Subcutaneous abdominal adipose tissue (tissue), 5 donors: ENCODE measurements around the gene TRPV6.

ENCODE experiments used
- H3K27ac ChIP-seq: one replicate; pipeline ENCODE4 v1.7.0; 2013; ENCODE audit warnings: low read depth, mild to moderate bottlenecking, inconsistent platforms, low read length, moderate library complexity
- H3K27me3 ChIP-seq, 5 donors: one replicate each; pipeline ENCODE4 v1.7.0; 2013; ENCODE audit warnings: low read length in 5 of 5, inconsistent platforms in 1 of 5; ENCODE audit not compliant: control insufficient read depth in 5 of 5, insufficient read depth in 4 of 5
- H3K36me3 ChIP-seq, 5 donors: one replicate each; pipeline ENCODE4 v1.7.0; 2013; ENCODE audit warnings: low read length in 5 of 5; ENCODE audit not compliant: control insufficient read depth in 5 of 5, insufficient read depth in 5 of 5
- H3K4me1 ChIP-seq, 5 donors: one replicate each; pipeline ENCODE4 v1.7.0; 2013; ENCODE audit warnings: low read length in 5 of 5, mild to moderate bottlenecking in 3 of 5, moderate library complexity in 1 of 5; ENCODE audit not compliant: control insufficient read depth in 5 of 5, insufficient read depth in 5 of 5
- H3K4me3 ChIP-seq, 5 donors: one replicate each; pipeline ENCODE4 v1.7.0; 2013; ENCODE audit warnings: low read length in 5 of 5, low read depth in 1 of 5
- H3K9ac ChIP-seq, 5 donors: one replicate each; pipeline ENCODE4 v1.7.0; 2013; ENCODE audit warnings: low read length in 5 of 5, mild to moderate bottlenecking in 4 of 5, moderate library complexity in 3 of 5
- H3K9me3 ChIP-seq, 5 donors: one replicate each; pipeline ENCODE4 v1.7.0; 2013; ENCODE audit warnings: low read length in 5 of 5; ENCODE audit not compliant: control insufficient read depth in 5 of 5
- donor health status: healthy.
- donor health status: healthy.
- donor health status: healthy.
- donor health status: healthy.
- donor health status: healthy.

TRPV6 gene

DNA sequence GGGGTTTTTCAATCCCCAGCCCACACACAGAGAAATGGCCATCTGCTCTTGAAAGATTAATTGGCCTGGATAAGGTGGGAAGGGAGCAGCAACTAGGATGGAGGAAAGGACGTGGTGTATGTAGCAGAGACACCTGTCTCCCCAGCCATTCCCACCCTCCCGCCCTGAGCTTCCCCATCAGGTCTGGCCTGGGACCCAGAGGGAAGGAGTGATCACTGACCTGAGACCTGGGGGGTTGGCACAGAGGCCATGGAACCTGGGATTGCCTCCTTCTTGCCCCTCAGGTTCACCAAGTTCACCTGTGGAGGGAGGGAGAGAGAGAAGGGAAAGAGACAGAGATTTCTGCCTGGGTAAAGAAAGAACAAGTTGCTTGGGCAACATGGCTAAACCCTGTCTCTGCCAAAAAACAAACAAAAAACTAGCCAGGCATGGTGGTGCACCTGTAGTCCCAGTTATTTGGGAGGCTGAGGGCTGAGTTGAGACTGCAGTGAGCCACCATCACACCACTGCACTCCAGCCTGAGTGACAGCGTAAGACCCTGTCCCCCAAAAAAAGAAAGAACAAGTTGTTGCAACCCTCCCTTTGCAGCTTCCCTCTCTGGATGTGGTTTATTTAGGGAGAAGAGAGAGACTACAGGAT is 11.3 kb upstream of the TRPV6 start:
- Histone ChIP-seq H3K4me3 (no peak overlapping the region), H3K4me1 (no peaks in the 10 kb centered on the region), H3K9ac (no peak overlapping the region), H3K9me3 (no peaks in the 10 kb centered on the region), H3K36me3 (no peaks in the 10 kb centered on the region), H3K27me3 (peaks cover 2 to 8% (median 3%) of the 10 kb centered on the region in 5 donors), H3K27ac (no peak overlapping the region)

DNA sequence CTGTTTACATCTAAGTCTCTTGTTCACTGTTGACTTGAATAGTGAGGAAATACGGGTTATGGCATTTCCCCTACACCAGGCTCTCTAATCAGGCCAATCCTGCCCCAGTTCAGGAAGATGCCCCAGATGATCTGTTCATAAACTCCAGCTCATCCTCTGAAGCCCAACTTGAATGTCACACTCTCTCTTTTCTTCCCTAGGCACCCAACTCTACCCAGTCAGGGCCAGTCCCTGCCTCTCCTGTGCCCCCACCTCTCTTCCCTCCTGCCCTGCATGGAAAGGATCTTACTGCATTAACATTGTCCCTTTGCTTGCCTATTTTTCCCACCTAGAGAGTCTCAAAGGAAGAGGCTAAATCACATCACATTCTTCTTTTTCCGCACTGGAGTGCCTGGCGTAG is 10.6 kb upstream of the TRPV6 start:
- H3K9ac ChIP-seq = no peak overlapping the region
- no peaks in the 10 kb centered on the region for H3K4me1 ChIP-seq
- H3K27me3 ChIP-seq = peaks cover 3 to 8% (median 6%) of the 10 kb centered on the region in 5 donors
- H3K4me3 ChIP-seq = no peak overlapping the region
- H3K27ac ChIP-seq = no peak overlapping the region
- H3K36me3 ChIP-seq = no peaks in the 10 kb centered on the region
- H3K9me3 ChIP-seq = no peaks in the 10 kb centered on the region

DNA sequence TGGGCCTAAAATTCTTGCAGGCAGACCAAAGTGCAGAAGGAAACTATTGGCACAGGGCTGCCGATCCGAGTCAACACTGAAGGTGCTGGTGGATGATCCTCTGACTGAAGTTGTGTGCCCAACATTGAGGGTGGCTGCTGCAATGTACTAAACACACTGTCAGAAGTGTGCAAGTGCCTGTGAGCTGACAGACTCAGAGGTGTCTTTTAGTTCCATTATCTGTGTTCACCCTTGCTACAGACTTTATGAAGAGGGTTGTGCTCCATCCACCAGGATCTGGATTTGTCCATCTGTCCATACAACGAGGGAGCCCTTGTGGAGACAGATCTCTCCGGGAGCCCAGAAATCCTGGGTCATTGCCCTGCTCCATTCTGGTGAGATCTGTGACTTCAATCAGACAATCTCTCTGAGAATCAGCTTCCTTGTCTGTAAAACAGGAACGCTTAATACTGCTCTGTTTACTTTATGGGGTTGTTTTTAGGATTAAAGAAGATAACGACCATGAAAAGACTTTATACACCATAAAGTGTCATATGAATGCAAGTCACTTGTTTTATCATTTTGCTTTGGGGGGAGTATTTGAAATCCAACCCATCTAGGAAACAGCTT is 9.5 kb upstream of the TRPV6 start:
- Histone ChIP-seq H3K4me1 (no peaks in the 10 kb centered on the region), H3K27ac (no peak overlapping the region), H3K4me3 (no peak overlapping the region), H3K36me3 (no peaks in the 10 kb centered on the region), H3K9ac (no peak overlapping the region), H3K27me3 (peaks cover 6 to 13% (median 9%) of the 10 kb centered on the region in 5 donors), H3K9me3 (no peaks in the 10 kb centered on the region)

DNA sequence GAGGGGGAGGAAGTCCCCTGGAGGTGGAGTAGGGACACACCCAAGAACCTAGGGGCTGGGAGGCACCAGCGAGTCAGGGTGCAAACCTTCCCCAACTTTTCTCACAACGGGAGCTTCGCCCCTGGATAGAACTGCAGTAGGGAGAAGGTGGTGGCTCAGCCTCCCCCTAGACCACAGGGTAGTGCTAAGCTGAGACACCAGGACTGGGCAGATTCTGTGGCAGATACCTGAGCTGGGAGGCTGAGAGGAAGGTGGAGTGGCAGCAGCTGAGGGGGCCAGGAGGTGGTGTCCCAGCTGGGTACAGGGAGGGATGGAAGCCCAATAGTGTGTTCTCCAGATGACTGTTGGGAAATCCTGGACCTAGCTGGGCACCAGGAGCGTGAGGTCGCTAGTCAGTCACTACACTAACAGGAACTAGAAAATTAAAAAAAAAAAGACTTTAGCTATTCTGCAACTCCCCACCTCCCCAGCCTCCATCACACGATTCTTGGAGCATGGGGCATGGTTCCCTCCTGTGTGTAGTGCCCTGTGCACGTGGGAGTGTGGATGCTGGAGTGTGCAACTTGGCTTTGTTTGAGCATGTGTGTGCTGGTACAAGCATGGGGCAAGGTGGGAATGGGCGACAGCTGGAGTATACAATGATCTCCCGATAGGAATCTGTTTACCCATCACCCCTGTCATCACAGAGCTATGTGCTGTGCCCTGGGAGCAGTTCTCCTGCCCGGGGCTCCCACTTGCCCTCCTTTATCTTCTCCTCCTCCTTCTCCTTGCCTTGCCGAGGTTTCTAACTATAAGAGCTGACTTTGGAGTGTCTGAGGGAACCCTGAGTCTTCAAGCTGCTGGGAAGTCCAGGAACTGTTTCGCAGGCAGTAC is 8.8 kb upstream of the TRPV6 start:
- Histone ChIP-seq H3K4me3 (no peak overlapping the region), H3K9ac (no peak overlapping the region), H3K27me3 (peaks cover 6 to 13% (median 12%) of the 10 kb centered on the region in 5 donors), H3K27ac (no peak overlapping the region), H3K9me3 (no peaks in the 10 kb centered on the region), H3K36me3 (no peaks in the 10 kb centered on the region), H3K4me1 (no peaks in the 10 kb centered on the region)

- H3K9ac ChIP-seq = no peak overlapping the region
- no peak overlapping the region for H3K27ac ChIP-seq
- no peaks in the 10 kb centered on the region for H3K36me3 ChIP-seq
- H3K4me3 ChIP-seq = no peak overlapping the region
- no peaks in the 10 kb centered on the region for H3K4me1 ChIP-seq
- H3K27me3 ChIP-seq = peaks cover 6 to 13% (median 8%) of the 10 kb centered on the region in 5 donors
- H3K9me3 ChIP-seq = no peaks in the 10 kb centered on the region
Observed at GRCh38 chr7:142892951-142893350, 7.4 kb upstream of the TRPV6 start.

DNA sequence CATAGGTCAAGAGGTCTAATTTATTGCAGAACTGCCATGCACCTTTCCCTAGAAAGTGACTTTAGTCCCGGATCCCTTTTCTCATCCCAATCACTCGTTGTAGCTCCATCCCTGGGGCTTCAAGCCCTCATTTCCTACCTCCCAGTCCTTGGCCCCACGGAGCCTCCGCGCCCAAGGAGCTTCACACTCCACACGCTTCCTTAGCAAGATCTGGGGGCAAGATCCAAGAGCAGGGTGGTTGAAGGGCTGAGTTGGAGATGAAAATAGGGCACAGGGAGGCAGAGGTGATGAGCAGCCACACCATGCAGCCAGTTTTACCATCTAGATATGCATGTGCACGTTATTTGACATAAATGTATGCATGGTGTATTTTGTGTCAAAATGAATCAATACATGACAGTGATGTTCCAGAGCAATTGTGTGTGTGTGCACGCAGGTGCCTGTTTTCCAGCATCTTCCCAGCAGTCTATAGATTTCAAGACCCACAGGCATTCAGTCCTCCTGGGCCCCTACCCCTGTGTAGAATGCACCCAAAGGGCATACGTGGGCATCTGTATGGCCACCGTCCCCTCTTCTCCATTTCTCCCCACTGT is 6.0 kb upstream of the TRPV6 start:
- Histone ChIP-seq H3K4me3 (no peak overlapping the region), H3K27ac (no peak overlapping the region), H3K36me3 (no peaks in the 10 kb centered on the region), H3K27me3 (peaks cover 4 to 12% (median 8%) of the 10 kb centered on the region in 5 donors), H3K9ac (no peak overlapping the region), H3K9me3 (no peaks in the 10 kb centered on the region), H3K4me1 (no peaks in the 10 kb centered on the region)

DNA sequence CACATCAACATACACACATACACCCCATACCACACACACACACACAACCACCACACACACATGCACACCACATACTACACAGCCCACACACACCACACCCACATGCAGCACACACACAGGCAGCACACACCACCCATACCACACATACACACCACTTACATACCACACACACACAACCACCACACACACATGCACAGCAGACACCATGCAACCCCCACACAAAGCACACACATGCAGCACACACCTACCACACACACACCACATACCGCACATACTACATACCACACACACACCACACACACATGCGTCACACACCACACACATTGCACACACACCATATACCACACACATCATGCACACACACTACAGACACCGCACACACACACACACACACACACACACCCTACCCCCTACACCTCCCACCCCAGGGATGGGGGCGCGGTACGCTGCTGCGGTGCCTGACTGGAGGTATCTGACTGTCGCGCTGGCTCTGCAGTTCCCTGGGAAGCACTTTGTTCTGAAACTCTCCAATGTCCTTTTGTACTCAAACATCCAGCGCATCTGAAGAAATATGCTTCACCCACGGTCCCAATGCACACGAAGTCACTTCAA is 5.4 kb upstream of the TRPV6 start:
- Histone ChIP-seq H3K9ac (no peak overlapping the region), H3K27ac (no peak overlapping the region), H3K27me3 (peaks cover 3 to 12% (median 8%) of the 10 kb centered on the region in 5 donors), H3K4me1 (no peaks in the 10 kb centered on the region), H3K4me3 (no peak overlapping the region), H3K36me3 (no peaks in the 10 kb centered on the region), H3K9me3 (no peaks in the 10 kb centered on the region)

DNA sequence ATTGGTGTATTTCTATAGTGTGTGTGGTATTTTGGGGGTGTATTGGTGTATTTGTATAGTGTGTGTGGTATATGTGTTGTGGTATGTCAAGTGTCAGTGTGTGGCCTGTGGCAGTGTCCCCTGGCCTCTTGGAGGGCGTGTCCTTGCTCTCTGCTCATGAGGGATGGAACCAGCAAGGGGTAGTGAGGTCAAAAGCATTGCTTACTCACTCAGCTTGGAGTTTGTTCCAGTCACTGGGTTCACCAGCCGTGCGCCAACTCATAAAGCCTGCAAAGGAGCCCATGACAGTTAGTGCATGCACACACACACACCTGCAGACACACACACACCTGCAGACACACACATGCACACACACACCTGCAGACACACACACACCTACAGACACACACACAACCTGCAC is 4.3 kb upstream of the TRPV6 start:
- Histone ChIP-seq H3K4me1 (peaks cover 0 to 2% (median 0%) of the 10 kb centered on the region in 5 donors), H3K36me3 (no peaks in the 10 kb centered on the region), H3K27ac (no peak overlapping the region), H3K9ac (no peak overlapping the region), H3K9me3 (no peaks in the 10 kb centered on the region), H3K27me3 (peaks cover 3 to 11% (median 8%) of the 10 kb centered on the region in 5 donors), H3K4me3 (no peak overlapping the region)

DNA sequence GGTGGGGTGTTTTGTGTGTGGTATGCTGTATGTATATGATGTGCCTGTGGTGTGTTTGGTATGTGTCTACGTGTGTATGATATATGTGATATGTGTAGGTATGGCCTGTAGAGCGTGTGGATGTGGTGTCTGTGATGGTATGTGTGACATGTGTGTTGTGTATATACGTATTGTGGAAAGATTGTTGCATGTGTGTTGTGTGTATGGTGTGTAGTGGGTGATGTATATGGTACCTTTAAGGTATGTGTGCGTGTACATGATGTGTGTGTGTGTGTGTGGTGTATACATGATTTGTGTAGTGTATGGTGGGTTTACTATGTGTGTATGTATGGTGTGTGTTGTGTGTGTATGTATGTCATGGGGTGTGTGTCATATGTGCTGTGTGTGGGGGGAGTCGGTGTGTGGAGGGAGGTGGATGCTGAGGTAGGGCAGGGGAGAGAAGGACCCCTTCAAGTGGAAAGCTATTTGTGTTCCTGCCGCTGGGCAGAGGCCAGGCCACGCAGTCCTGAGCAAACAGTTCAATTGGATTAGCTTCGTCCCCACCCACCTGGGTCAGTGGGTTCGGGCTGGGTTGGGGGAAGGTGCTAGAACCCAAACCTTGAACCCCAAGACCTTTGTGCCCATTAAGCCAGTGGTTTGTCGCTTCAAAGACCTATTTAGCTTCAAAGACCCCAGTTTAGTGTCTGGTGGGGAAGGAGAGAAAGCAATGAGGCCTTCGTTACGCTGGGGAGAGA is 1.9 kb upstream of the TRPV6 start:
- Histone ChIP-seq H3K9me3 (no peaks in the 10 kb centered on the region), H3K4me1 (peaks cover 0 to 2% (median 0%) of the 10 kb centered on the region in 5 donors), H3K27ac (no peak overlapping the region), H3K4me3 (no peak overlapping the region), H3K36me3 (no peaks in the 10 kb centered on the region), H3K9ac (no peak overlapping the region), H3K27me3 (peaks cover 3 to 12% (median 8%) of the 10 kb centered on the region in 5 donors)
